ENCODE data around the gene TCP11L2. TPM values are rescaled to one million over a fixed set of nuclear protein-coding genes. Genes with fewer than 3 reads are reported as not detected.

TCP11L2 gene
- total and polyA plus RNA-seq, 2 of the 13 experiments (the other 11 are each of a cell fraction or from before 2014, with no cell fraction given): 4.6 to 24.1 TPM

GRCh38 chr12:106296179-106296877, 6.2 kb upstream of the TCP11L2 start (continued):
- TF ChIP-seq ZNF770 (CRISPR knock-in tag; IDR thresholded peaks at IDR 0.05) (no peak), KLF12 (CRISPR knock-in tag; IDR thresholded peaks at IDR 0.05; ENCODE audit: borderline replicate concordance) (no peak), ZNF580 (CRISPR knock-in tag; IDR thresholded peaks at IDR 0.05; ENCODE audit: borderline replicate concordance, low read depth) (no peak), AFF4 (CRISPR knock-in tag; IDR thresholded peaks at IDR 0.05) (no peak), FOXK2 (IDR thresholded peaks at IDR 0.05) (no peak), ZNF343 (CRISPR knock-in tag; IDR thresholded peaks at IDR 0.05) (no peak), ZMYM3 (CRISPR knock-in tag; IDR thresholded peaks at IDR 0.05) (no peak), ZBTB42 (CRISPR knock-in tag; IDR thresholded peaks at IDR 0.05) (no peak), JUNB (CRISPR knock-in tag; IDR thresholded peaks at IDR 0.05; ENCODE audit: borderline replicate concordance) (peak; percentile 32; the same call in 1 of the 2 replicates), ZFP91 (CRISPR knock-in tag; IDR thresholded peaks at IDR 0.05; ENCODE audit: borderline replicate concordance) (no peak), HMGXB4 (CRISPR knock-in tag; IDR thresholded peaks at IDR 0.05; ENCODE audit: borderline replicate concordance in 1 of 2, low read depth in 1 of 2) (no peak), ZNF354B (CRISPR knock-in tag; IDR thresholded peaks at IDR 0.05) (no peak), PBX3 (CRISPR knock-in tag; IDR thresholded peaks at IDR 0.05; ENCODE audit: borderline replicate concordance) (no peak), HNRNPK (IDR thresholded peaks at IDR 0.05; ENCODE audit: low read depth, low read length, poor library complexity, severe bottlenecking) (no peak), ZNF530 (CRISPR knock-in tag; IDR thresholded peaks at IDR 0.05; ENCODE audit: low read depth) (no peak), CBX5 (CRISPR knock-in tag; IDR thresholded peaks at IDR 0.05; ENCODE audit: borderline replicate concordance) (no peak), RARG (CRISPR knock-in tag; IDR thresholded peaks at IDR 0.05; ENCODE audit: low read depth) (no peak), ZNF12 (CRISPR knock-in tag; IDR thresholded peaks at IDR 0.05) (no peak)
